ENCODE data around the gene TMEM106B. TPM values are rescaled to one million over a fixed set of nuclear protein-coding genes. Genes with fewer than 3 reads are reported as not detected.
A peak's percentile ranks its signal among the peaks of the same experiment; 100 is the strongest.
"Not testable (repeated sequence)": the region's sequence is repeated elsewhere in the genome, so short reads cannot be mapped to it uniquely, and the experiment has no call there.

The TMEM106B gene
- polyA plus RNA-seq (2012; ENCODE audit: missing spikeins) = 11.4 TPM

DNA sequence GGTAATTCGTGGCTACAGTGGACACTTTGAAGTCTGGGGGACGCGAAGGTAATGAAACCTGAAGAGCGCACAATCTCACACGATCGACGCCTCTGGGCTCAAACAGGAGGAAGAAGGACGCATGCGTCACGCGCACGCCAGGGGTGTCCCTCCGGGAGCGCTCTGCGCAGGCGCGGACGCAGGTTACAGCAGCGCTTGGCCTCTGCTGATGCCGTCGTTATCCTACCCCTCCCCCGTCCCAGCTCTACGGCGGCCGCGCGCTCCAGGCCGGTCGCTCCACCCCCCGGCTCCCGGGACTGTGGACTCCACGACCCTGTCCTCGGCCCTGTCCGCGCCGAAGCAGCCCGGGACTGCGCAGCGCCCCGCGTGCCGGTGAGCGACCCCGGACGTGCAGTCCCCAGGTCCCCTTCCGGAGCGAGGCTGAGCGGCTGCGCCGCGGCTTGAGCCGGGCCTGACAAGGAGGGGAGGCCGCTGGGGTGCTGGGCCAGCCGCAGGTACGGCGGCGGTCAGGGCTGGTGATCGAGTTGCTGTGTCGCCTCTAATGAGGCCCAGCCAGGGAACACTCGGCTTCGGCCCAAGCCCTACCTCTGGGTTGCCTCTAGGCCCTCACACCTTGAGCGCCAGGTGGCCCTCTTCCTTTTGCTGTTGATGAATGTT, at the start of gene TMEM106B:
TMEM106B (plus strand) TSS at position 241 of the 657 bp plus-strand sequence. CDS start 3,517 bp downstream, outside the sequence.
- peak; percentile 57 for DNase-seq (ENCODE audit: insufficient read length)
- peak; percentile 100 for FAIRE-seq

DNA sequence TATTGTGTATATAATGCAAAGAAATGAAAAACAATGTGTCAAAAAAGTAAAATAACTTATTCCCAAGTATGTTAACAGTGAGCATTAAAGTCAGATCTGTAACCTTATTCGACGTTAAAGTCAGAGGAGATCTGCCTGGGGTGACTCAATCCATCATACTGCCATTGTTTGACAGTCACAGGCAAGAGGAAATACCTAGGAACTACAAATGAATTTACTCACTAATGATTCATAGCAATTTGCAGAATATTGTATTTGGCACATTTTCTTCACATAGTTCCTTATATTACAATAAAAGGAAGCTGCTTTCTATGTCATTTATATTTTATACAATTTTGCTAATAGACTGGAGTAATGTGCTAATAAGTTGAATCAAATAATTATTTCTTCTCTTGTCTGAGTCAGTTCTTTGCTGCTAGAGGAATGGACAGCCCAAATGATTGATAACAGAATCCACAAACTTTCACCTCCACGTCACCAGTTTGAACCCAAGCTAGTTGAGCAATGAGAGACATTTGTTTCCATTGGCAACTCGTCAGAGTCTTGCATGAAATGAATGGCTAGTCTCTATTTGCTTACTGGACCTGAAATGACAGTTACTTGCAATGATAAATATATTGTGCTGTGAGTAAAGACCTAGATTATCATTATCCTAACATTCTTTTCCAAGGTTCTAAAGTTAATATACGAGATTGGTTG, 48.5 kb upstream of the TMEM106B start:
- FAIRE-seq = no peak
- no peak for DNase-seq (ENCODE audit: insufficient read length)
- no peak for TF ChIP-seq TAF1 (IDR thresholded peaks at IDR 0.05; ENCODE audit: borderline replicate concordance, low read depth, low read length)

More for the DNA sequence above, at the start of gene TMEM106B:
- peak; percentile 63 for TF ChIP-seq POLR2AphosphoS5 (IDR thresholded peaks at IDR 0.05; ENCODE audit: low read depth, low read length)
- TF ChIP-seq TAF1 (IDR thresholded peaks at IDR 0.05; ENCODE audit: borderline replicate concordance, low read depth, low read length) = 0 out of 2 replicates have a peak, but pooled peaks have one; percentile 42
- peak; percentile 71 for TF ChIP-seq POLR2A (IDR thresholded peaks at IDR 0.05; ENCODE audit: low read depth, low read length)

DNA sequence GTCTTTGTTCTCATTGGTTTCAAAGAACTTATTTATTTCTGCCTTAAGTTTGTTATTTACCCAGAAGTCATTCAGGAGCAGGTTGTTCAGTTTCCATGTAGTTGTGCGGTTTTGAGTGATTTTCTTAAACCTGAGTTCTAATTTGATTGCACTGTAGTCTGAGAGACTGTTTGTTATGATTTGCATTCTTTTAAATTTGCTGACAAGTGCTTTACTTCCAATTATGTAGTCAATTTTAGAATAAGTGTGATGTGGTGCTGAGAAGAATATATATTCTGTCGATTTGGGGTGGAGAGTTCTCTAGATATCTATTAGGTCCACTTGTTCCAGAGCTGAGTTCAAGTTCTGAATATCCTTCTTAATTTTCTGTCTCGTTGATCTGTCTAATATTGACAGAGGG, 43.0 kb upstream of the TMEM106B start:
- FAIRE-seq; DNase-seq (ENCODE audit: insufficient read length): not testable (repeated sequence)

DNA sequence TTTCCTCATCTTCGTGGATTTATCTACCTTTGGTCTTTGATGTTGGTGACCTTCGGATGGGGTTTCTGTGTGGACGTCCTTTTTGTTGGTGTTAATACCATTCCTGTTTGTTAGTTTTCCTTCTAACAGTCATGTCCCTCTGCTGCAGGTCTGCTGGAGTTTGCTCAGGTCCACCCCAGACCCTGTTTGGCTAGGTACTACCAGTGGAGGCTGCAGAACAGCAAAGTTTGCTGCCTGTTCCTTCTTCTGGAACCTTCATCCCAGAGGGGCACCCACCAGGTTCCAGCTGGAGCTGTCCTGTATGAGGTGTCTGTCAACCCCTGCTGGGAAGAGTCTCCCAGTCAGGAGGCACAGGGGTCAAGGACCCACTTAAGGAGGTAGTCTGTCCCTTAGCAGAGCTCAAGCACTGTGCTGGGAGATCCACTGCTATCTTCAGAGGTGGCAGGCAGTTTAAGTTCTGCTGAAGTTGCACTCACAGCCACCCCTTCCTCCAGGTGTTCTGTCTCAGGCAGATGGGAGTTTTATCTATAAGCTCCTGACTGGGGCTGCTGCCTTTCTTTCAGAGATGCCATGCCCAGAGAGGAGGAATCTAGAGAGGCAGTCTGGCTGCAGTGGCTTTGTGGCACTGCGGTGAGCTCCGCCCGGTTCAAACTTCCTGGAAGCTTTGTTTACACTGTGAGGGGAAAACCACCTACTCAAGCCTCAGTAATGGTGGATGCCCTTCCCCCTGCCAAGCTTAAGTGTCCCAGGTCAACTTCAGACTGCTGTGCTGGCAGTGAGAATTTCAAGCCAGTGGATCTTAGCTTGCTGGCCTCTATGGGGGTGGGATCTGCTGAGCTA, 40.9 kb upstream of the TMEM106B start:
- not testable (repeated sequence) for DNase-seq (ENCODE audit: insufficient read length); FAIRE-seq

DNA sequence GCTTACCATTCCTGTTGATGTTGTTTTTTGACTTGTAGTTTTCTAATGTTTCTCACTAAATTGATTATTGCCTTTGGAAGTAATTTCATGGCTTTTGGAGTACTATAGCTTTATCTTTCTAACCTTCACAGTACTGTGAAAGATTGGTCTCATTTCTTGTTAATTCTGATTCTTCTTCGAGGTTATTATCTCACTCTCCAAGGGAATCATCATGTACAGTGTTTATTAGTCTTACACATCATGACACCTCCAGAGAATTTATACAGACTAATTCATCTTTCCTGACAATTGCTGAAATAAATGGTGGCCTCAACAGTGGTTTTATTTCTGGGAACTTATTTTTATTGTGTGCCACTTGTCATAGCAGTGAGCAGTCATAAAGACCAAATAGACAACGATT, 37.4 kb upstream of the TMEM106B start:
- TF ChIP-seq POLR2A (IDR thresholded peaks at IDR 0.05; ENCODE audit: low read depth, low read length) (no peak), TAF1 (IDR thresholded peaks at IDR 0.05; ENCODE audit: borderline replicate concordance, low read depth, low read length) (no peak), POLR2AphosphoS5 (IDR thresholded peaks at IDR 0.05; ENCODE audit: low read depth, low read length) (no peak)
- FAIRE-seq (no peak), DNase-seq (ENCODE audit: insufficient read length) (no peak)

DNA sequence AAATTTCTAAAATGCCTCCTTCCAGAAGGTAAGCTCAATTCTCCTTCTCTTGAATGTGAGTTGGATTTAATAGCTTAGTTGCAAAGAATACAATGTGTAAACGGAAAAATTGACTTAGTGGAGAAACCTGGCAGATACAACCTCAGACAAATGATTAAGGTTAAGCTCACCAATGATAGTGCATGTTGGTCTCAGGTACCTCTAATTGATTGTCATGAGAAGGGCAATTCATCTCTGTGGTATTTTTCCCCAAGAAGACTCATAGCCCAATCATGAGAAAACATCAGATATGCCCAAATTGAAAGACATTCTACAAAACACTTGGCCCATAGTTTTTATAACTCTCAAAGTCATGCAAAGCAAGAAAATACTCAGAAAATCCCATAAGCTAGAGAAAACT, 36.2 kb upstream of the TMEM106B start:
- no peak for TF ChIP-seq TAF1 (IDR thresholded peaks at IDR 0.05; ENCODE audit: borderline replicate concordance, low read depth, low read length)
- TF ChIP-seq POLR2A (IDR thresholded peaks at IDR 0.05; ENCODE audit: low read depth, low read length) = no peak
- no peak for TF ChIP-seq POLR2AphosphoS5 (IDR thresholded peaks at IDR 0.05; ENCODE audit: low read depth, low read length)
- FAIRE-seq (no peak), DNase-seq (ENCODE audit: insufficient read length) (no peak)

DNA sequence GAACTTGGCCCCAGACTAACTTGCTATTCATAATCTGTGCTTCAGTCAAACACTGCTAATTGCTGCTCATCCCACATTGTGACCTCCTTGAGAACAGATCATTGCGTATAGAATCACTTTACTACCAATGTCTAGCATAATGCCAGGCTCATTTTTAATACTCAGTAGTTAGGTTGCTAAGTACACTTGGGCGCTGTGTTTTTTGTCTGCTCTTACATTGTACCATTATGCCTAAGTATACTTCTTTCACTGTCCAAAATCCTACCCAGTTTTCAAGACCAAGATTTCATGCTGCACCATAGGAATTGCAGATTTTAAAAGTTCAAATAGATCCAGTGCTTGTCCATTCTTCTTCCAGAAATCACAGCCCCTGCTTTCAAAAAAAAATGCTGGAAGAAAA, 32.8 kb upstream of the TMEM106B start:
- TF ChIP-seq POLR2AphosphoS5 (IDR thresholded peaks at IDR 0.05; ENCODE audit: low read depth, low read length) (no peak), POLR2A (IDR thresholded peaks at IDR 0.05; ENCODE audit: low read depth, low read length) (no peak), TAF1 (IDR thresholded peaks at IDR 0.05; ENCODE audit: borderline replicate concordance, low read depth, low read length) (no peak)
- no peak for DNase-seq (ENCODE audit: insufficient read length)
- FAIRE-seq = no peak

DNA sequence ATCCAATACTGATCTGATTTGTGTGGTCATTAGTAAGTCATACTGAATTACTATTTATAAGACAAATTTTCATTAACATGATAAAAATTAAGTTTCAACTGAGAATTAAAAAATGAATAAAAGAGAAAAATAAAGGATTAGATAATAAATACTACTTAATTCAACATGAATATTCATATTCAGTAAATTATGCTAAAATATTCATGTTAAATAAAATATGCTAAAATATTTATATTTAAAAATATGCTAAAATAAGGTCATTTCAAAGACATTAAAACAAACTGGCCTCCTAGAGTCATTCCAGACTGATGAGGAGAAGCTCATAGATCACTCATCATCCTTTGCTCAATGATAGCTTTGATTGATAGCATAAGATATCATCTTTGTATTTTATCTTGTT, 16.7 kb upstream of the TMEM106B start:
- FAIRE-seq = no peak
- DNase-seq (ENCODE audit: insufficient read length) = no peak
- TF ChIP-seq POLR2A (IDR thresholded peaks at IDR 0.05; ENCODE audit: low read depth, low read length) (no peak), POLR2AphosphoS5 (IDR thresholded peaks at IDR 0.05; ENCODE audit: low read depth, low read length) (no peak), TAF1 (IDR thresholded peaks at IDR 0.05; ENCODE audit: borderline replicate concordance, low read depth, low read length) (no peak)

DNA sequence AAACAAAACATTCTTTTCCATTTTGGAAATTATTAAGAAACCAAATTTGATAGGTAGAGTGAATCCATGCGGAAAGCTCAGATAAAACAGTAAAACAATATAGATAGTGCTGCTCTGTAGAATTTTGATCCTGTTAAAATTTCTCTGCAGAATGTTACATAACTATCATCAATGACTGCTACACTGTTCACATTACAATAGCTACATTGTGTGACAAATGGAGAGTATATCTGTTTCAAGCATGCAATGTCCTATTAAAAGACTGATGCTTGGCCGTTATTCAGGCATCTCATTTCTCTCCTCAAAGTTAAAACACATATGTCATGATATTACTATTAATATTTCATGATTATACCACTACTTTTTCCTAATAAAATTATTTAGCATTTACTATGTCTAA, 14.7 kb upstream of the TMEM106B start:
- DNase-seq (ENCODE audit: insufficient read length) = no peak
- TF ChIP-seq POLR2AphosphoS5 (IDR thresholded peaks at IDR 0.05; ENCODE audit: low read depth, low read length) = no peak
- no peak for TF ChIP-seq TAF1 (IDR thresholded peaks at IDR 0.05; ENCODE audit: borderline replicate concordance, low read depth, low read length)
- no peak for TF ChIP-seq POLR2A (IDR thresholded peaks at IDR 0.05; ENCODE audit: low read depth, low read length)
- FAIRE-seq = no peak

DNA sequence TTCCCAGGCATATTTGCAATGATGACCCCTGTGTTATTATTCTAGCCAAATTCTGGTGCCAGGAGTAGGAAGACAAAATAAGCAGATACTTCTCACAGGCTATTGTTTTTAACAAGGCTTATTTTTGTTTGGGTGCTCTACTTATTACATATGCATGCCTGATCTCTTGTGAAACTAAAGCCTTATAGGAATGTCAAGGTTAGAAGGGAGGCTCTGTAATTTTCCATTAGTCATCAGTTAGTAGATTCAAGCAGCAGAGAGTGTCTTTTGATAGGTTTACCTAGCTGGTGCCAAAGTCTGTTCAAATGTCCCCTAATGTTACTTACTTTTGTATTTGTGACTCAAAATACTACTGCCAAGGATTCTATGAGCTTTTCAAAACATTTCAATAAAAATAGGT, 11.7 kb upstream of the TMEM106B start:
- TF ChIP-seq POLR2A (IDR thresholded peaks at IDR 0.05; ENCODE audit: low read depth, low read length) = no peak
- TF ChIP-seq TAF1 (IDR thresholded peaks at IDR 0.05; ENCODE audit: borderline replicate concordance, low read depth, low read length) = no peak
- no peak for TF ChIP-seq POLR2AphosphoS5 (IDR thresholded peaks at IDR 0.05; ENCODE audit: low read depth, low read length)
- FAIRE-seq (no peak), DNase-seq (ENCODE audit: insufficient read length) (no peak)

DNA sequence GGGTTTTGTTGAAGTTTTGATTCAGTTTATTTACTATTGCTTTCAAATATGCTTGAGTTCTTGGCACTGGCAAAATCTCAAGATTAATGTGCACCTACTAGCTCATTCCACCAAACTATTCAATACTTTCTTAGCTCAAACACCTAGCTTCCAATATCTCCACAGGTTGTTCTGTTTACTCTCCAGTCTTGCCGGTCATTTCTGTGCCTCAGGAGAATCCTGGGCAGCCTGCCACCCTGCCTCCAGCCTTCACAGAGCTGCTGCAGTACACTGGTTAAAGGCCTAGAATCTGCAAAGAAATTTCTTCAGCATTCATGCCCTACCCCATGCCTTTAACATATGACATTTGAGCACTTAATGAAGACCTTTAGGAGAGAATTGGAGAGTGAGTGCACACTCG, 4.0 kb upstream of the TMEM106B start:
- no peak for DNase-seq (ENCODE audit: insufficient read length)
- FAIRE-seq = no peak
- TF ChIP-seq TAF1 (IDR thresholded peaks at IDR 0.05; ENCODE audit: borderline replicate concordance, low read depth, low read length) = no peak
- no peak for TF ChIP-seq POLR2A (IDR thresholded peaks at IDR 0.05; ENCODE audit: low read depth, low read length)
- no peak for TF ChIP-seq POLR2AphosphoS5 (IDR thresholded peaks at IDR 0.05; ENCODE audit: low read depth, low read length)

DNA sequence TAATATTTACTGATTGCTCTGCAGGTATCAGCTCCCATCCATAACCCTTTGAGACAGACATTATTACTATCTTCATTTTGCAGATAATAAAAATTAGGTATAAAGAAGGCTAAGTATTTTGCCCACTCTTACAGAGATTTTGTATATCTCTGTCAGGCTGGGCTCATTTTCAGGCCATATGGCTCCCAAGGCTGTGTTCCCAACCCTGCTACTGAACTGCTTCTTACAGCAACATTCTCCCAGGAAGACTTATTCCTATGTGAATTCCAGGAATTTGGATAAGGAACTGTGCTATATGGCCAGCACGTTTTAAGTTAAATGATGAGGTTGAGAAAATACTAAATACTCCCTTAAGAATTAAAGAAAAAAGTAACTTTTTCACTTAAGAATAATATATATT, 1.9 kb upstream of the TMEM106B start:
- TF ChIP-seq TAF1 (IDR thresholded peaks at IDR 0.05; ENCODE audit: borderline replicate concordance, low read depth, low read length) (no peak), POLR2AphosphoS5 (IDR thresholded peaks at IDR 0.05; ENCODE audit: low read depth, low read length) (no peak), POLR2A (IDR thresholded peaks at IDR 0.05; ENCODE audit: low read depth, low read length) (no peak)
- DNase-seq (ENCODE audit: insufficient read length) = no peak
- no peak for FAIRE-seq

Data from GM12892 (cell line).